Measurements from ENCODE around the gene THOC3.
"Not testable (repeated sequence)": the region's sequence is repeated elsewhere in the genome, so short reads cannot be mapped to it uniquely, and the experiment has no call there.

DNA sequence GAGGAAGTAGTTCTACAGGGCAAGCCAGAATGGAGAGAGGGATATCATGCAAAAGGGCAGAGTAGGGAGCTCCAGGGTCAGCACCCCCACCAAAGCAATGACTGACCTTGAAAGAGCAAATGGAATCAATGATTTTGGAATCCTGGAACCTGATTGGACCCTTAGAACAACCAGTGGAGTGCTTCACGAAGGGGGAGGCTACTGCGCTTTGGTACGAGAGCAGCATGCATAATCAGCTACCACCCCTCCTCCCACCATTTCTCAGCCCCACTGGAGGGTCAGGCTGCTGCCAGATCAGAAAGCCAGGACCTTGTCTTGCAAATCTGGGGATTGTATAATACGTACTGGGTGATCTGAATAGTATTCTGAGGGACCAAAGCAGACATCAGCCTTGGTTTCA is 43.0 kb upstream of the THOC3 start:
- TF ChIP-seq, protein P1, sequence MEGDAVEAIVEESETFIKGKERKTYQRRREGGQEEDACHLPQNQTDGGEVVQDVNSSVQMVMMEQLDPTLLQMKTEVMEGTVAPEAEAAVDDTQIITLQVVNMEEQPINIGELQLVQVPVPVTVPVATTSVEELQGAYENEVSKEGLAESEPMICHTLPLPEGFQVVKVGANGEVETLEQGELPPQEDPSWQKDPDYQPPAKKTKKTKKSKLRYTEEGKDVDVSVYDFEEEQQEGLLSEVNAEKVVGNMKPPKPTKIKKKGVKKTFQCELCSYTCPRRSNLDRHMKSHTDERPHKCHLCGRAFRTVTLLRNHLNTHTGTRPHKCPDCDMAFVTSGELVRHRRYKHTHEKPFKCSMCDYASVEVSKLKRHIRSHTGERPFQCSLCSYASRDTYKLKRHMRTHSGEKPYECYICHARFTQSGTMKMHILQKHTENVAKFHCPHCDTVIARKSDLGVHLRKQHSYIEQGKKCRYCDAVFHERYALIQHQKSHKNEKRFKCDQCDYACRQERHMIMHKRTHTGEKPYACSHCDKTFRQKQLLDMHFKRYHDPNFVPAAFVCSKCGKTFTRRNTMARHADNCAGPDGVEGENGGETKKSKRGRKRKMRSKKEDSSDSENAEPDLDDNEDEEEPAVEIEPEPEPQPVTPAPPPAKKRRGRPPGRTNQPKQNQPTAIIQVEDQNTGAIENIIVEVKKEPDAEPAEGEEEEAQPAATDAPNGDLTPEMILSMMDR (IDR thresholded peaks at IDR 0.05): not testable (repeated sequence)
- TF ChIP-seq, protein P2, sequence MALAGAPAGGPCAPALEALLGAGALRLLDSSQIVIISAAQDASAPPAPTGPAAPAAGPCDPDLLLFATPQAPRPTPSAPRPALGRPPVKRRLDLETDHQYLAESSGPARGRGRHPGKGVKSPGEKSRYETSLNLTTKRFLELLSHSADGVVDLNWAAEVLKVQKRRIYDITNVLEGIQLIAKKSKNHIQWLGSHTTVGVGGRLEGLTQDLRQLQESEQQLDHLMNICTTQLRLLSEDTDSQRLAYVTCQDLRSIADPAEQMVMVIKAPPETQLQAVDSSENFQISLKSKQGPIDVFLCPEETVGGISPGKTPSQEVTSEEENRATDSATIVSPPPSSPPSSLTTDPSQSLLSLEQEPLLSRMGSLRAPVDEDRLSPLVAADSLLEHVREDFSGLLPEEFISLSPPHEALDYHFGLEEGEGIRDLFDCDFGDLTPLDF (CRISPR knock-in tag; IDR thresholded peaks at IDR 0.05): not testable (repeated sequence)
- TF ChIP-seq JUN (CRISPR knock-in tag; IDR thresholded peaks at IDR 0.05); CREB1 (CRISPR knock-in tag; IDR thresholded peaks at IDR 0.05); ZNF121 (CRISPR knock-in tag; IDR thresholded peaks at IDR 0.05); NFE2L1 (CRISPR knock-in tag; IDR thresholded peaks at IDR 0.05); NFYB (CRISPR knock-in tag; conservative IDR thresholded peaks at IDR 0.05; ENCODE audit: low read depth); TEAD4 (CRISPR knock-in tag; IDR thresholded peaks at IDR 0.05); TP53 (CRISPR knock-in tag; IDR thresholded peaks at IDR 0.05): not testable (repeated sequence)
- TF ChIP-seq, protein P3, sequence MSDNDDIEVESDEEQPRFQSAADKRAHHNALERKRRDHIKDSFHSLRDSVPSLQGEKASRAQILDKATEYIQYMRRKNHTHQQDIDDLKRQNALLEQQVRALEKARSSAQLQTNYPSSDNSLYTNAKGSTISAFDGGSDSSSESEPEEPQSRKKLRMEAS (CRISPR knock-in tag; IDR thresholded peaks at IDR 0.05): not testable (repeated sequence)
- TF ChIP-seq, protein P4, sequence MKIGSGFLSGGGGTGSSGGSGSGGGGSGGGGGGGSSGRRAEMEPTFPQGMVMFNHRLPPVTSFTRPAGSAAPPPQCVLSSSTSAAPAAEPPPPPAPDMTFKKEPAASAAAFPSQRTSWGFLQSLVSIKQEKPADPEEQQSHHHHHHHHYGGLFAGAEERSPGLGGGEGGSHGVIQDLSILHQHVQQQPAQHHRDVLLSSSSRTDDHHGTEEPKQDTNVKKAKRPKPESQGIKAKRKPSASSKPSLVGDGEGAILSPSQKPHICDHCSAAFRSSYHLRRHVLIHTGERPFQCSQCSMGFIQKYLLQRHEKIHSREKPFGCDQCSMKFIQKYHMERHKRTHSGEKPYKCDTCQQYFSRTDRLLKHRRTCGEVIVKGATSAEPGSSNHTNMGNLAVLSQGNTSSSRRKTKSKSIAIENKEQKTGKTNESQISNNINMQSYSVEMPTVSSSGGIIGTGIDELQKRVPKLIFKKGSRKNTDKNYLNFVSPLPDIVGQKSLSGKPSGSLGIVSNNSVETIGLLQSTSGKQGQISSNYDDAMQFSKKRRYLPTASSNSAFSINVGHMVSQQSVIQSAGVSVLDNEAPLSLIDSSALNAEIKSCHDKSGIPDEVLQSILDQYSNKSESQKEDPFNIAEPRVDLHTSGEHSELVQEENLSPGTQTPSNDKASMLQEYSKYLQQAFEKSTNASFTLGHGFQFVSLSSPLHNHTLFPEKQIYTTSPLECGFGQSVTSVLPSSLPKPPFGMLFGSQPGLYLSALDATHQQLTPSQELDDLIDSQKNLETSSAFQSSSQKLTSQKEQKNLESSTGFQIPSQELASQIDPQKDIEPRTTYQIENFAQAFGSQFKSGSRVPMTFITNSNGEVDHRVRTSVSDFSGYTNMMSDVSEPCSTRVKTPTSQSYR (CRISPR knock-in tag; IDR thresholded peaks at IDR 0.05): not testable (repeated sequence)
- TF ChIP-seq, protein P5, sequence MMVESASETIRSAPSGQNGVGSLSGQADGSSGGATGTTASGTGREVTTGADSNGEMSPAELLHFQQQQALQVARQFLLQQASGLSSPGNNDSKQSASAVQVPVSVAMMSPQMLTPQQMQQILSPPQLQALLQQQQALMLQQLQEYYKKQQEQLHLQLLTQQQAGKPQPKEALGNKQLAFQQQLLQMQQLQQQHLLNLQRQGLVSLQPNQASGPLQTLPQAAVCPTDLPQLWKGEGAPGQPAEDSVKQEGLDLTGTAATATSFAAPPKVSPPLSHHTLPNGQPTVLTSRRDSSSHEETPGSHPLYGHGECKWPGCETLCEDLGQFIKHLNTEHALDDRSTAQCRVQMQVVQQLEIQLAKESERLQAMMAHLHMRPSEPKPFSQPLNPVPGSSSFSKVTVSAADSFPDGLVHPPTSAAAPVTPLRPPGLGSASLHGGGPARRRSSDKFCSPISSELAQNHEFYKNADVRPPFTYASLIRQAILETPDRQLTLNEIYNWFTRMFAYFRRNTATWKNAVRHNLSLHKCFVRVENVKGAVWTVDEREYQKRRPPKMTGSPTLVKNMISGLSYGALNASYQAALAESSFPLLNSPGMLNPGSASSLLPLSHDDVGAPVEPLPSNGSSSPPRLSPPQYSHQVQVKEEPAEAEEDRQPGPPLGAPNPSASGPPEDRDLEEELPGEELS (CRISPR knock-in tag; IDR thresholded peaks at IDR 0.05): not testable (repeated sequence)

All from WTC11 (cell line).